ENCODE results near the gene RBPJL. TPM values are rescaled to one million over a fixed set of nuclear protein-coding genes. Genes with fewer than 3 reads are reported as not detected.

The RBPJL gene
- total and polyA plus RNA-seq, 2 of the 13 experiments (the other 11 are each of a cell fraction or from before 2014, with no cell fraction given) = not detected

DNA sequence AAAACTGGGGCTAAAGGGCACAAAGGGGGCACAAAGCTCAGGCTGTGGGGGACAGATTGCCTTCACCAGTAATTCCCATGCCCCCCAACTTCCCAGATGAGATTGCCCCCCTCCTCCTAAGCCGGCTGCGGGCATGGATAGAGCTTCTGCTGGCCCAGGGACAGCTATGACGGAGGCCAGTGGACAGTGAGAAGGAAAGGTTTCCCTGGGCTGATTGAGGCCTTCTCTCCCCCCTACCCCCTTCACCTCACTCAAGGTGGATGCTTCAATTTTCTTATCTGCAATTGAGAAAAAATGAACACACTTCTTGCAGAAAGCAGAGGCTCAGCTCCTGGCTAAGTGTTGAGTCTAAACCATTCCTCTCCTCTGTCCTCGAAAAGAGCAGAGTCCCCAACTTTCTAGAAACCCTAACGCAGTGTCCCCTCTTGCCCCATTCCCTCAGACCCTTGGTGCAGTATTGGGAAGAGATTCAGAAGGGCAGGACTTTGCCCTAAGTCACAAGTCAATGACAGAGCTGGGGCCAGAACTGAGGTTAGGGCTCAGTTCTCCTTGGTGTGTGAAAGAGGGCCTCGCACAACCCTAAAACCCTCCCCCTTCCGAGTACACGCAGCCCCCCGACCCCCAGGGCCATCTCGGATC lies 40.8 kb downstream of the RBPJL start (continued):
- TF ChIP-seq ZNF713 (CRISPR knock-in tag; IDR thresholded peaks at IDR 0.05) = no peak
- no peak for TF ChIP-seq ZSCAN9 (CRISPR knock-in tag; IDR thresholded peaks at IDR 0.05; ENCODE audit: borderline replicate concordance)
- TF ChIP-seq HNRNPLL (IDR thresholded peaks at IDR 0.05; ENCODE audit: low read depth, low read length, poor library complexity, severe bottlenecking) = no peak
- no peak for TF ChIP-seq ZNF644 (CRISPR knock-in tag; IDR thresholded peaks at IDR 0.05; ENCODE audit: low read depth)
- no peak for TF ChIP-seq PBX3 (CRISPR knock-in tag; IDR thresholded peaks at IDR 0.05; ENCODE audit: borderline replicate concordance)
- no peak for TF ChIP-seq ZNF674 (CRISPR knock-in tag; IDR thresholded peaks at IDR 0.05; ENCODE audit: low read depth)
- no peak for TF ChIP-seq TBX2 (CRISPR knock-in tag; IDR thresholded peaks at IDR 0.05; ENCODE audit: borderline replicate concordance)
- TF ChIP-seq MED1 (CRISPR knock-in tag; IDR thresholded peaks at IDR 0.05) = no peak
- TF ChIP-seq GABPB1 (CRISPR knock-in tag; IDR thresholded peaks at IDR 0.05) = no peak
- TF ChIP-seq ZFP36L1 (CRISPR knock-in tag; IDR thresholded peaks at IDR 0.05) = 0 out of 2 replicates have a peak, but pooled peaks have one; percentile 29
- TF ChIP-seq FOXJ3 (CRISPR knock-in tag; IDR thresholded peaks at IDR 0.05; ENCODE audit: borderline replicate concordance) = no peak
- no peak for TF ChIP-seq MIER3 (CRISPR knock-in tag; IDR thresholded peaks at IDR 0.05; ENCODE audit: borderline replicate concordance)
- TF ChIP-seq TCF7 (IDR thresholded peaks at IDR 0.05; ENCODE audit: low read depth) = no peak
- no peak for TF ChIP-seq HDAC1 (CRISPR knock-in tag; IDR thresholded peaks at IDR 0.05)
- TF ChIP-seq IKZF4 (CRISPR knock-in tag; IDR thresholded peaks at IDR 0.05; ENCODE audit: borderline replicate concordance, low read depth, not compliant biosample characterization) = no peak
- no peak for TF ChIP-seq HOXA7 (CRISPR knock-in tag; IDR thresholded peaks at IDR 0.05)
- TF ChIP-seq SIX4 (CRISPR knock-in tag; IDR thresholded peaks at IDR 0.05) = no peak
- no peak for TF ChIP-seq RBAK (CRISPR knock-in tag; IDR thresholded peaks at IDR 0.05)
- no peak for TF ChIP-seq USF2 (IDR thresholded peaks at IDR 0.05; ENCODE audit: low read depth, low read length)
- no peak for TF ChIP-seq USF2 (CRISPR knock-in tag; IDR thresholded peaks at IDR 0.05; ENCODE audit: borderline replicate concordance)
- TF ChIP-seq ZNF660 (CRISPR knock-in tag; IDR thresholded peaks at IDR 0.05; ENCODE audit: borderline replicate concordance, low read depth) = no peak
- no peak for TF ChIP-seq TEAD2 (CRISPR knock-in tag; IDR thresholded peaks at IDR 0.05)
- TF ChIP-seq PRPF4 (IDR thresholded peaks at IDR 0.05; ENCODE audit: low read depth, low read length, poor library complexity, severe bottlenecking) = no peak
- TF ChIP-seq ZSCAN30 (CRISPR knock-in tag; IDR thresholded peaks at IDR 0.05) = no peak; the same call in 1 of the 2 replicates
- TF ChIP-seq ZNF569 (CRISPR knock-in tag; IDR thresholded peaks at IDR 0.05; ENCODE audit: borderline replicate concordance) = peak; percentile 68; the same call in 1 of the 2 replicates
- TF ChIP-seq ARNT (IDR thresholded peaks at IDR 0.05) = no peak
- TF ChIP-seq HES4 (CRISPR knock-in tag; IDR thresholded peaks at IDR 0.05; ENCODE audit: borderline replicate concordance) = no peak
- no peak for TF ChIP-seq IRF1 (CRISPR knock-in tag; IDR thresholded peaks at IDR 0.05; ENCODE audit: low read depth)

All from HepG2 (cell line).